IMR-90 (cell line): ENCODE results near the gene ACTR5. TPM values are rescaled to one million over a fixed set of nuclear protein-coding genes. Genes with fewer than 3 reads are reported as not detected.
A peak's percentile ranks its signal among the peaks of the same experiment; 100 is the strongest.

Experiments used
- ATAC-seq: fragments of 200-7000 bp; cut with Tn5 transposase; 2 replicates; pipeline ENCODE4 v1.9.1; 2020; ENCODE audit warnings: low read depth, mild to moderate bottlenecking, moderate library complexity
- BruUV-seq: library from RNA; stranded (reverse); fragments of 400-500 nt; replicated peaks from 2 replicates; lab custom pipeline; 2021; lab: Mats Ljungman, UMichigan
- CTCF ChIA-PET: fragments of 300-600 bp; formaldehyde crosslinking; extraction: SDS; loops from one replicate; lab custom pipeline; 2021; ENCODE audit warnings: antibody characterized with exemption; lab: Yijun Ruan, JAX
- POLR2A ChIA-PET: fragments of 300-600 bp; sonication (Branson Sonifier 250); formaldehyde crosslinking; loops from one replicate; lab custom pipeline; 2022; ENCODE audit warnings: antibody characterized with exemption; ENCODE audit not compliant: unreplicated experiment; lab: Charles Lee
- DNase-seq: peaks from one replicate; pipeline ENCODE4 v3.0.0; 2013
- H2AFZ ChIP-seq: replicated peaks from 2 replicates; pipeline ENCODE3; 2013; ENCODE audit warnings: low read length, mild to moderate bottlenecking; ENCODE audit not compliant: poor library complexity
- H2AK5ac ChIP-seq: 2 replicates; pipeline ENCODE4 v1.6.1; 2013; ENCODE audit warnings: low read depth, low read length, inconsistent platforms
- H2AK9ac ChIP-seq: replicated peaks from 2 replicates; pipeline ENCODE3; 2013; ENCODE audit warnings: mild to moderate bottlenecking, low read depth, low read length, moderate library complexity; ENCODE audit not compliant: poor library complexity
- H2BK120ac ChIP-seq: 2 replicates; pipeline ENCODE4 v1.6.1; 2013; ENCODE audit warnings: low read depth, low read length, inconsistent platforms
- H2BK15ac ChIP-seq: 3 replicates; pipeline ENCODE4 v1.6.1; 2013; ENCODE audit warnings: low read depth, low read length, inconsistent platforms
- H2BK20ac ChIP-seq: 2 replicates; pipeline ENCODE4 v1.6.1; 2013; ENCODE audit warnings: low read depth, mild to moderate bottlenecking, inconsistent platforms, low read length, moderate library complexity
- H2BK5ac ChIP-seq: 2 replicates; pipeline ENCODE4 v1.6.1; 2013; ENCODE audit warnings: mild to moderate bottlenecking, low read depth, low read length, inconsistent platforms; ENCODE audit not compliant: poor library complexity, severe bottlenecking
- H3K14ac ChIP-seq: replicated peaks from 2 replicates; pipeline ENCODE4 v1.6.1; 2013; ENCODE audit warnings: low read depth, low read length, inconsistent platforms
- H3K18ac ChIP-seq: 2 replicates; pipeline ENCODE4 v1.6.1; 2013; ENCODE audit warnings: low read depth, low read length, control low read depth
- H3K23ac ChIP-seq: 2 replicates; pipeline ENCODE4 v1.6.1; 2013; ENCODE audit warnings: low read depth, low read length, inconsistent platforms
- H3K27ac ChIP-seq: 2 replicates; pipeline ENCODE4 v1.5.1; 2013; ENCODE audit warnings: mild to moderate bottlenecking, control low read depth, low read length; ENCODE audit not compliant: insufficient read depth
- H3K27me3 ChIP-seq: 2 replicates; pipeline ENCODE4 v1.6.1; 2013; ENCODE audit warnings: low read length; ENCODE audit not compliant: control insufficient read depth, insufficient read depth
- H3K36me3 ChIP-seq: 2 replicates; pipeline ENCODE4 v1.6.1; 2013; ENCODE audit warnings: low read length, mixed read lengths; ENCODE audit not compliant: control insufficient read depth, insufficient read depth
- H3K4ac ChIP-seq: 2 replicates; pipeline ENCODE4 v1.6.1; 2013; ENCODE audit warnings: low read depth, low read length, inconsistent platforms
- H3K4me1 ChIP-seq: 2 replicates; pipeline ENCODE4 v1.6.1; 2013; ENCODE audit warnings: low read length, mixed read lengths; ENCODE audit not compliant: control insufficient read depth, insufficient read depth
- H3K4me2 ChIP-seq: 2 replicates; pipeline ENCODE4 v1.6.1; 2013; ENCODE audit warnings: low read depth, mild to moderate bottlenecking, control low read depth, low read length, moderate library complexity
- H3K4me3 ChIP-seq: 2 replicates; pipeline ENCODE4 v1.5.1; 2013; ENCODE audit warnings: low read depth, mild to moderate bottlenecking, control low read depth, low read length, moderate library complexity; ENCODE audit not compliant: insufficient read depth
- H3K56ac ChIP-seq: 2 replicates; pipeline ENCODE4 v1.6.1; 2013; ENCODE audit warnings: low read length, inconsistent platforms; ENCODE audit not compliant: insufficient read depth; ENCODE audit errors: extremely low read depth
- H3K79me1 ChIP-seq, 2 experiments: 2 replicates each; pipeline ENCODE4 v1.6.1; 2013; ENCODE audit warnings: low read length in 2 of 2, inconsistent platforms in 1 of 2, low read depth in 1 of 2
- H3K9ac ChIP-seq: 2 replicates; pipeline ENCODE4 v1.6.1; 2013; ENCODE audit warnings: low read depth, low read length, control low read depth
- H3K9me1 ChIP-seq: 2 replicates; pipeline ENCODE4 v1.6.1; 2013; ENCODE audit warnings: low read length, inconsistent platforms; ENCODE audit not compliant: insufficient read depth
- H3K9me3 ChIP-seq: 2 replicates; pipeline ENCODE4 v1.6.1; 2013; ENCODE audit warnings: low read length; ENCODE audit not compliant: control insufficient read depth, insufficient read depth
- H4K20me1 ChIP-seq: 2 replicates; pipeline ENCODE4 v1.6.1; 2013; ENCODE audit warnings: low read length, inconsistent platforms; ENCODE audit not compliant: insufficient read depth
- H4K5ac ChIP-seq: 2 replicates; pipeline ENCODE4 v1.6.1; 2013; ENCODE audit warnings: mild to moderate bottlenecking, low read depth, low read length, control low read depth
- H4K8ac ChIP-seq, 2 experiments: 2 replicates each; pipeline ENCODE4 v1.6.1; 2013; ENCODE audit warnings: low read depth in 2 of 2, low read length in 2 of 2, control low read depth in 1 of 2, inconsistent platforms in 1 of 2
- H4K91ac ChIP-seq: 2 replicates; pipeline ENCODE4 v1.6.1; 2013; ENCODE audit warnings: low read depth, low read length, inconsistent platforms; ENCODE audit not compliant: insufficient read depth
- CEBPB ChIP-seq: IDR thresholded peaks from 2 replicates; pipeline ENCODE4 v1.6.1; 2012; ENCODE audit warnings: low read depth, low read length, improper control_type of control experiment
- CHD1 ChIP-seq: IDR thresholded peaks from 2 replicates; pipeline ENCODE4 v1.6.1; 2012; ENCODE audit warnings: low read depth, low read length, improper control_type of control experiment
- CTCF ChIP-seq: conservative IDR thresholded peaks from 2 replicates; pipeline ENCODE4 v1.5.1; 2012; ENCODE audit warnings: mild to moderate bottlenecking, low read depth, low read length, improper control_type of control experiment
- MAZ ChIP-seq: IDR thresholded peaks from 2 replicates; pipeline ENCODE4 v1.6.1; 2012; ENCODE audit warnings: low read depth, mild to moderate bottlenecking, low read length, improper control_type of control experiment, moderate library complexity, borderline replicate concordance
- RAD21 ChIP-seq: IDR thresholded peaks from 2 replicates; pipeline ENCODE4 v1.6.1; 2012; ENCODE audit warnings: low read length, improper control_type of control experiment
- SMC3 ChIP-seq: fragments of 150-350 bp; IDR thresholded peaks from 2 replicates; pipeline ENCODE4 v1.6.1; 2016; ENCODE audit warnings: low read depth, mild to moderate bottlenecking, antibody characterized with exemption, low read length, moderate library complexity
- WGBS, 2 experiments: methylation state at CpG; one replicate each; pipeline versions ENCODE4 v1.1.5 to v1.1.7; 2013; ENCODE audit warnings: missing lambda C conversion rate in 2 of 2; ENCODE audit not compliant: insufficient read length in 1 of 2; ENCODE audit errors: extremely low coverage in 2 of 2; 5-methylcytosine and 5-hydroxymethylcytosine counted together
- dilution Hi-C: fragments of 300-500 bp; cut with HindIII; formaldehyde crosslinking; loops from one replicate; pipeline ENCODE4 v1.14.3; 2018; ENCODE audit warnings: low sequenced_read_pairs; ENCODE audit not compliant: unreplicated experiment
- in situ Hi-C: fragments of 300-500 bp; cut with MboI; formaldehyde crosslinking; loops from 3 replicates; pipeline ENCODE4 v1.14.3; 2019; ENCODE audit warnings: low sequenced_read_pairs, inconsistent platforms, mixed read lengths
- intact Hi-C: fragments of 100-400 bp; cut with micrococcal nuclease; formaldehyde crosslinking; loops from 2 replicates; pipeline ENCODE4 v1.10.0; 2022
- polyA plus RNA-seq, 3 experiments: library from polyadenylated mRNA; depleted of rRNA; stranded (reverse); fragments of >200 nt; gene quantifications; 2 replicates each; pipeline ENCODE4 v1.2.3, GENCODE V29; 2012; ENCODE audit warnings: low replicate concordance in 1 of 3
- total RNA-seq: library from RNA; depleted of rRNA; stranded (reverse); fragments of >200 nt; gene quantifications from 2 replicates; pipeline ENCODE4 v1.2.3, GENCODE V29; 2012

The ACTR5 gene
- total and polyA plus RNA-seq, 2 of the 4 experiments (the other 2 are of a cell fraction) = 5.9 to 6.6 TPM

- Histone ChIP-seq H3K9me3 (no peaks in the 10 kb centered on the region), H4K91ac (no peak overlapping the region), H2AK9ac (no peak overlapping the region), H2AFZ (no peak overlapping the region), H2AK5ac (no peak overlapping the region), H3K56ac (no peak overlapping the region), H3K36me3 (no peaks in the 10 kb centered on the region), H3K4me1 (no peaks in the 10 kb centered on the region), H2BK120ac (no peak overlapping the region), H4K20me1 (no peaks in the 10 kb centered on the region), H4K5ac (no peak overlapping the region), H3K9ac (no peak overlapping the region), H3K4me2 (no peak overlapping the region), H3K23ac (no peak overlapping the region), H3K18ac (no peak overlapping the region), H3K14ac (no peak overlapping the region), H2BK15ac (no peak overlapping the region), H3K9me1 (no peaks in the 10 kb centered on the region), H2BK20ac (no peak overlapping the region), H3K27ac (no peak overlapping the region), H3K4ac (no peak overlapping the region), H3K27me3 (peaks cover 6% of the 10 kb centered on the region), H3K79me1 (no peaks in the 10 kb centered on the region), H4K8ac (no peak overlapping the region), H3K4me3 (no peak overlapping the region), H2BK5ac (no peak overlapping the region)
- POLR2A ChIA-PET = interaction anchor here (0.7 kb wide), 1 partner anchor 1072 kb away, joined by 3 read pairs; no protein-coding TSS in a partner anchor
- ATAC-seq (peak; percentile 75), DNase-seq (peak; percentile 38)
- dilution Hi-C loops (no loop called here), intact Hi-C loops (loop anchor here (1.0 kb wide), 1 partner anchor 144 kb away; no protein-coding TSS in a partner anchor), in situ Hi-C loops (no loop called here)
- WGBS, 2 experiments = 9% methylated on average over 5 of the region's 16 CpGs; no CpG with 5 or more reads in 1 of the 2 experiments
- no peak for TF ChIP-seq CEBPB
- TF ChIP-seq CTCF = peak; percentile 52
- no peak for TF ChIP-seq CHD1
- TF ChIP-seq RAD21 = peak; percentile 34
- peak; percentile 30 for TF ChIP-seq SMC3
- no peak for TF ChIP-seq MAZ
- CTCF ChIA-PET = interaction anchor here (1.0 to 1.1 kb wide), 3 partner anchors 25 to 151 kb away, joined by 3 to 7 read pairs (median 6); no protein-coding TSS in a partner anchor
- BruUV-seq = no TSS peak
These were observed 42.2 kb downstream of the ACTR5 start for GRCh38 chr20:38790200-38791053.
